ENCODE measurements around the gene RAI14.

DNA sequence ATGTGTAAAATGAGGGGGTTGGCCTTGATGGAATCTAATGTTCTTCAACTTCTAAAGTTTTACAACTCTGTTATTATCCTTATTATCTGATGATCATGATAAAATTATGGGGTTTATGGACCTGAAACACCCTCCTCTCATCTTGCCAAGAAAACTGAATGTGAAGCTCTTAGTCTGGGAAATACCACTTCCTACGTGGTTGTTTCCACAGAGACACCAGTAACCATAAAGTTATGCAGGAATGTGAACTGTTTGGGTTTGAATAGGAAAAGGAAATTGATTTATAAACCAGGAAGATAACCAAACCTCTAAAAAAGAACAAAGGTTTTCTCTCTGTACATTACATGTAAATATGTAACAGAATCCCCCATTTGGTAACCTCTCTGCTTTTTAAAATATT, 28.3 kb upstream of the RAI14 start:
- TF ChIP-seq POLR2A (IDR thresholded peaks at IDR 0.05) = no peak
- TF ChIP-seq, protein P1, sequence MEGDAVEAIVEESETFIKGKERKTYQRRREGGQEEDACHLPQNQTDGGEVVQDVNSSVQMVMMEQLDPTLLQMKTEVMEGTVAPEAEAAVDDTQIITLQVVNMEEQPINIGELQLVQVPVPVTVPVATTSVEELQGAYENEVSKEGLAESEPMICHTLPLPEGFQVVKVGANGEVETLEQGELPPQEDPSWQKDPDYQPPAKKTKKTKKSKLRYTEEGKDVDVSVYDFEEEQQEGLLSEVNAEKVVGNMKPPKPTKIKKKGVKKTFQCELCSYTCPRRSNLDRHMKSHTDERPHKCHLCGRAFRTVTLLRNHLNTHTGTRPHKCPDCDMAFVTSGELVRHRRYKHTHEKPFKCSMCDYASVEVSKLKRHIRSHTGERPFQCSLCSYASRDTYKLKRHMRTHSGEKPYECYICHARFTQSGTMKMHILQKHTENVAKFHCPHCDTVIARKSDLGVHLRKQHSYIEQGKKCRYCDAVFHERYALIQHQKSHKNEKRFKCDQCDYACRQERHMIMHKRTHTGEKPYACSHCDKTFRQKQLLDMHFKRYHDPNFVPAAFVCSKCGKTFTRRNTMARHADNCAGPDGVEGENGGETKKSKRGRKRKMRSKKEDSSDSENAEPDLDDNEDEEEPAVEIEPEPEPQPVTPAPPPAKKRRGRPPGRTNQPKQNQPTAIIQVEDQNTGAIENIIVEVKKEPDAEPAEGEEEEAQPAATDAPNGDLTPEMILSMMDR (IDR thresholded peaks at IDR 0.05) = no peak

Data from body of pancreas (tissue), 4 donors.